HG03175 (cell line): ENCODE data around the gene TRAPPC2L.

Experiments
- ATAC-seq: cut with Tn5 transposase; IDR thresholded peaks from one replicate; pipeline ENCODE4 v1.9.1; 2021; ENCODE audit warnings: mild to moderate bottlenecking, moderate library complexity; ENCODE audit not compliant: unreplicated experiment

TRAPPC2L gene

GRCh38 chr16:88906020-88906419, 49.1 kb downstream of the TRAPPC2L start:
- no peak for ATAC-seq

- no peak for ATAC-seq
Observed at GRCh38 chr16:88906535-88907105, 49.7 kb downstream of the TRAPPC2L start.

- no peak for ATAC-seq
Observed at GRCh38 chr16:88907768-88908167, 50.8 kb downstream of the TRAPPC2L start.

- ATAC-seq: no peak
Observed at GRCh38 chr16:88908307-88908706, 51.4 kb downstream of the TRAPPC2L start.

GRCh38 chr16:88909431-88910210, 52.7 kb downstream of the TRAPPC2L start:
- ATAC-seq: no peak

GRCh38 chr16:88910284-88911135, 53.6 kb downstream of the TRAPPC2L start:
- ATAC-seq: no peak

- no peak for ATAC-seq
Observed at GRCh38 chr16:88911136-88911945, 54.4 kb downstream of the TRAPPC2L start.

GRCh38 chr16:88911946-88912310, 55.0 kb downstream of the TRAPPC2L start:
- no peak for ATAC-seq
